ENCODE data around the gene DMD. TPM values are rescaled to one million over a fixed set of nuclear protein-coding genes. Genes with fewer than 3 reads are reported as not detected.

The DMD gene
- total and polyA plus RNA-seq, 2 of the 8 experiments (the other 6 are each of a cell fraction or from before 2014, with no cell fraction given), result 4.8 to 7.4 TPM

DNA sequence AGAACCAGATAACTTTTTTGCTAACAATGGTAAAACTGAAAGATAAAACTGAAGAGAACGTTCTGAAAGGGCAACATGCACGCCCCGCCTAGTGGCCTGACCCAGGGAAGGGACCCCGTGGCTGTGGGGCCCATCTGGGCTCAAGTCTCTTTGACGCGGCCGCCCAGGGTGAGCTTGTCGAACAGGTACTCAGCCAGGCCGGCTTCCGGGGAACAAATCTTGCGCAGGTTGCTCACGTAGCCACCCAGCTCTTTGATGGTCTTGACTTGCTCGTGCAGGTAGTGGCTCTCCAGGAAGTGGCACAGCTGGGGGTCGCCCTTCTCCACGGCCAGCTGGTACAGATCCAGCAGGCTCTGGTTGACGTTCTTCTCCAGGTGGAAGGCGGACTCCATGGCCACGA, 2140.1 kb downstream of the DMD start:
- Histone ChIP-seq H2BK20ac (ENCODE audit: low read length) (no peak overlapping the region), H3K14ac (ENCODE audit: insufficient read length) (no peak overlapping the region), H3K18ac (ENCODE audit: extremely low read depth, low read length) (no peak overlapping the region), H2BK15ac (ENCODE audit: low read length) (no peak overlapping the region), H4K91ac (replicated peaks; ENCODE audit: insufficient read length, low read length) (no peak overlapping the region), H3K9ac (replicated peaks in 1 of 4; ENCODE audit: extremely low read depth in 1 of 4, low read depth in 3 of 4, low read length in 3 of 4) (no peak overlapping the region), H4K8ac (ENCODE audit: extremely low read depth, insufficient read depth, low read length) (no peak overlapping the region), H3K23ac (ENCODE audit: insufficient read length) (no peak overlapping the region), H3K4me2 (ENCODE audit: insufficient read depth in 1 of 2, low read depth in 2 of 2, low read length in 2 of 2) (no peak overlapping the region), H3K79me2 (ENCODE audit: control insufficient read depth in 1 of 2, insufficient read depth in 2 of 2, low read length in 2 of 2) (no peaks in the 10 kb centered on the region), H3K27me3 (replicated peaks in 1 of 4; ENCODE audit: control insufficient read depth in 3 of 4, extremely low read depth in 1 of 4, insufficient read depth in 3 of 4, low read length in 3 of 4) (no peaks in the 10 kb centered on the region), H2AFZ (ENCODE audit: low read length) (no peak overlapping the region), H2BK5ac (ENCODE audit: low read depth, low read length) (no peak overlapping the region), H2BK12ac (ENCODE audit: low read depth, low read length) (no peak overlapping the region), H3K56ac (replicated peaks; ENCODE audit: insufficient read length, low read depth, low read length) (no peak overlapping the region), H3K23me2 (ENCODE audit: low read depth, low read length) (no peaks in the 10 kb centered on the region), H3K36me3 (ENCODE audit: control insufficient read depth in 2 of 4, insufficient read depth in 4 of 4, low read length in 3 of 4) (no peaks in the 10 kb centered on the region), H4K5ac (ENCODE audit: insufficient read length, low read depth, low read length) (no peak overlapping the region), H2BK120ac (replicated peaks; ENCODE audit: low read depth, low read length) (no peak overlapping the region), H3K4ac (replicated peaks; ENCODE audit: insufficient read length, low read depth, low read length) (no peak overlapping the region), H3K4me1 (replicated peaks in 1 of 4; ENCODE audit: control insufficient read depth in 3 of 4, insufficient read depth in 4 of 4, low read length in 3 of 4) (no peaks in the 10 kb centered on the region), H3K27ac (ENCODE audit: low read depth, low read length) (no peak overlapping the region), H4K20me1 (replicated peaks in 1 of 2; ENCODE audit: control insufficient read depth in 1 of 2, insufficient read depth in 2 of 2, low read length in 2 of 2) (no peaks in the 10 kb centered on the region), H3K4me3 (ENCODE audit: extremely low read depth in 1 of 4, insufficient read depth in 2 of 4, low read depth in 3 of 4, low read length in 4 of 4) (no peak overlapping the region), H3K9me3 (ENCODE audit: insufficient read depth in 2 of 2, low read depth in 1 of 2, low read length in 1 of 2) (peaks cover 5 to 11% of the 10 kb centered on the region in 2 experiments; a peak in 2 of 4 replicates), H2AK5ac (ENCODE audit: low read depth, low read length) (no peak overlapping the region), H3K79me1 (ENCODE audit: low read depth, low read length) (no peaks in the 10 kb centered on the region)
- WGBS, 2 experiments (ENCODE audit: extremely low coverage in 1 of 2, insufficient coverage in 1 of 2, insufficient read length in 1 of 2, insufficient replicate concordance in 2 of 2, low coverage in 1 of 2, low lambda C conversion rate in 2 of 2, missing lambda C conversion rate in 1 of 2), result 92% methylated on average over 10 of the region's 18 CpGs; no CpG with 5 or more reads in 1 of the 2 experiments
- CTCF ChIA-PET (ENCODE audit: partially characterized antibody), result no interaction called here
- POLR2A ChIA-PET (ENCODE audit: partially characterized antibody), result no interaction called here
- FAIRE-seq (no peak), DNase-seq (ENCODE audit: low read depth in 1 of 2, low spot score in 2 of 2) (no peak)
- TF ChIP-seq SRF (IDR thresholded peaks at IDR 0.05; ENCODE audit: low read depth, low read length), result no peak
- TF ChIP-seq BACH1 (IDR thresholded peaks at IDR 0.05; ENCODE audit: low read length), result no peak
- no peak for TF ChIP-seq TAF7 (optimal IDR thresholded peaks at IDR 0.05; ENCODE audit: borderline replicate concordance, low read depth, low read length)
- TF ChIP-seq KDM1A (IDR thresholded peaks at IDR 0.05; ENCODE audit: borderline replicate concordance, low read length), result no peak
- no peak for TF ChIP-seq CHD2 (IDR thresholded peaks at IDR 0.05; ENCODE audit: low read length)
- TF ChIP-seq HDAC6 (IDR thresholded peaks at IDR 0.05; ENCODE audit: low read depth, low read length), result no peak
- no peak for TF ChIP-seq ZNF274 (IDR thresholded peaks at IDR 0.05; ENCODE audit: borderline replicate concordance, extremely low read depth, low read length)
- no peak for TF ChIP-seq CTBP2 (IDR thresholded peaks at IDR 0.05; ENCODE audit: borderline replicate concordance, insufficient read depth, insufficient read length, low read length)
- TF ChIP-seq TAF1 (IDR thresholded peaks at IDR 0.05; ENCODE audit: low read depth, low read length), result no peak
- no peak for TF ChIP-seq SP4 (IDR thresholded peaks at IDR 0.05; ENCODE audit: low read length)
- no peak for TF ChIP-seq ASH2L (IDR thresholded peaks at IDR 0.05; ENCODE audit: low read length)
- no peak for TF ChIP-seq TEAD4 (IDR thresholded peaks at IDR 0.05; ENCODE audit: low read depth, low read length)
- TF ChIP-seq GTF2F1 (IDR thresholded peaks at IDR 0.05; ENCODE audit: borderline replicate concordance, low read depth, low read length), result no peak
- TF ChIP-seq SAP30 (IDR thresholded peaks at IDR 0.05; ENCODE audit: insufficient read depth, insufficient replicate concordance, low read length), result no peak
- no peak for TF ChIP-seq RAD21 (IDR thresholded peaks at IDR 0.05 in 1 of 2, conservative IDR thresholded peaks at IDR 0.05 in 1 of 2; ENCODE audit: low read depth in 2 of 2, low read length in 2 of 2)
- no peak for TF ChIP-seq RFX5 (IDR thresholded peaks at IDR 0.05; ENCODE audit: borderline replicate concordance, low read depth, low read length)

Data from H1 (cell line).